Testis (tissue), 3 donors: ENCODE results near the gene BPIFB4. TPM values are rescaled to one million over a fixed set of nuclear protein-coding genes. Genes with fewer than 3 reads are reported as not detected.
"Not testable (repeated sequence)": the region's sequence is repeated elsewhere in the genome, so short reads cannot be mapped to it uniquely, and the experiment has no call there.

ENCODE experiments used
- DNase-seq: peaks from one replicate; pipeline ENCODE4 v3.0.0-alpha.2; 2019
- H3K27ac ChIP-seq, 2 donors: fragments of 200-600 bp; sonication (generic); one replicate each; pipeline ENCODE4 v1.5.1; 2019
- H3K27me3 ChIP-seq: fragments of 200-600 bp; sonication (generic); one replicate; pipeline ENCODE4 v1.5.1; 2019
- H3K36me3 ChIP-seq: fragments of 200-600 bp; sonication (generic); one replicate; pipeline ENCODE4 v1.5.1; 2017; ENCODE audit warnings: low read depth; ENCODE audit errors: missing control alignments
- H3K4me1 ChIP-seq: fragments of 200-600 bp; sonication (generic); one replicate; pipeline ENCODE4 v1.5.1; 2019
- H3K4me3 ChIP-seq, 2 donors: fragments of 200-600 bp; sonication (generic); one replicate each; pipeline ENCODE4 v1.5.1; 2017 to 2019
- H3K9me3 ChIP-seq: fragments of 200-600 bp; sonication (generic); one replicate; pipeline ENCODE4 v1.5.1; 2017
- CTCF ChIP-seq, 3 experiments: fragments of 450-650 bp in 2 of 3; fragments of 200-600 bp in 1 of 3; sonication (generic) in 1 of 3; IDR thresholded peaks; one replicate each; pipeline ENCODE4 v1.5.1; 2016 to 2019; ENCODE audit warnings: antibody characterized with exemption in 3 of 3, mild to moderate bottlenecking in 2 of 3, moderate library complexity in 1 of 3
- POLR2A ChIP-seq: fragments of 450-650 bp; IDR thresholded peaks from one replicate; pipeline ENCODE4 v1.6.1; 2017; ENCODE audit warnings: antibody characterized with exemption, mild to moderate bottlenecking, moderate library complexity
- WGBS, 2 donors: methylation state at CpG; one replicate each; pipeline ENCODE4 v1.1.5; 2018; 5-methylcytosine and 5-hydroxymethylcytosine counted together
- intact Hi-C: fragments of 100-400 bp; cut with DNase I; formaldehyde crosslinking; loops from one replicate; pipeline ENCODE4 v1.15.1; 2023; ENCODE audit warnings: low total_unique reads
- polyA plus RNA-seq: library from polyadenylated mRNA; stranded (reverse); fragments of 350-450 nt; fragmentation: Illumina TruSeq; extraction: RNeasy Lipid Tissue Mini Kit (QIAGEN cat#74804); gene quantifications from one replicate; pipeline ENCODE4 v1.2.3, GENCODE V29; 2014; ENCODE audit warnings: low read depth, low replicate concordance; ENCODE audit not compliant: insufficient read depth
- total RNA-seq, 2 donors: library from RNA; depleted of rRNA; stranded (reverse); fragments of >200 nt; gene quantifications; one replicate each; pipeline ENCODE4 v1.2.3, GENCODE V29; 2016

The BPIFB4 gene
- total and polyA plus RNA-seq, 3 donors from 2014 or later: 1.1 to 1.7 (median 1.2) TPM

- H3K27ac ChIP-seq: no peak overlapping the region
- H3K4me1 ChIP-seq: no peaks in the 10 kb centered on the region
- TF ChIP-seq CTCF (IDR thresholded peaks at IDR 0.05) (no peak), POLR2A (no peak)
- intact Hi-C loops: no loop called here
- no peaks in the 10 kb centered on the region for H3K9me3 ChIP-seq
- H3K27me3 ChIP-seq: no peaks in the 10 kb centered on the region
- H3K4me3 ChIP-seq: no peak overlapping the region
- no peak for DNase-seq
- H3K36me3 ChIP-seq: no peaks in the 10 kb centered on the region
- WGBS, 2 donors: 87 to 95% methylated on average over 3 to 5 of the region's 5 CpGs
These were observed 31.9 kb downstream of the BPIFB4 start for GRCh38 chr20:33111306-33111705.

GRCh38 chr20:33112547-33113386 is 33.3 kb downstream of the BPIFB4 start:
- no peaks in the 10 kb centered on the region for H3K4me1 ChIP-seq
- no peaks in the 10 kb centered on the region for H3K36me3 ChIP-seq
- intact Hi-C loops: no loop called here
- no peak overlapping the region for H3K27ac ChIP-seq
- TF ChIP-seq POLR2A: no peak
- TF ChIP-seq CTCF (IDR thresholded peaks at IDR 0.05): no peak
- H3K4me3 ChIP-seq: no peak overlapping the region
- H3K9me3 ChIP-seq: no peaks in the 10 kb centered on the region
- no peak for DNase-seq
- no peaks in the 10 kb centered on the region for H3K27me3 ChIP-seq
- WGBS, 2 donors: 81 to 84% methylated on average over 7 of the region's 7 CpGs

GRCh38 chr20:33113387-33113908 is 34.0 kb downstream of the BPIFB4 start:
- Histone ChIP-seq H3K27ac (no peak overlapping the region), H3K4me3 (no peak overlapping the region), H3K4me1 (no peaks in the 10 kb centered on the region), H3K27me3 (no peaks in the 10 kb centered on the region), H3K9me3 (no peaks in the 10 kb centered on the region), H3K36me3 (no peaks in the 10 kb centered on the region)
- TF ChIP-seq CTCF (IDR thresholded peaks at IDR 0.05): no peak
- intact Hi-C loops: no loop called here
- DNase-seq: no peak
- 77 to 79% methylated on average over 6 of the region's 6 CpGs for WGBS, 2 donors

- H3K4me3 ChIP-seq: peak overlapping the region in 1 of 2 donors; percentile 13
- H3K9me3 ChIP-seq, H3K27me3 ChIP-seq, H3K36me3 ChIP-seq, DNase-seq, H3K27ac ChIP-seq, intact Hi-C loops, H3K4me1 ChIP-seq: not testable (repeated sequence)
- WGBS, 2 donors: 79% methylated on average over 28 of the region's 34 CpGs; no CpG with 5 or more reads in 1 of the 2 donors
These were observed 36.1 kb downstream of the BPIFB4 start for GRCh38 chr20:33115501-33115900.

- Histone ChIP-seq H3K27me3 (no peaks in the 10 kb centered on the region), H3K4me1 (no peaks in the 10 kb centered on the region), H3K4me3 (no peak overlapping the region), H3K36me3 (no peaks in the 10 kb centered on the region), H3K27ac (no peak overlapping the region), H3K9me3 (no peaks in the 10 kb centered on the region)
- DNase-seq: no peak
- TF ChIP-seq CTCF (IDR thresholded peaks at IDR 0.05) (no peak), POLR2A (no peak)
- intact Hi-C loops: no loop called here
- 71 to 86% methylated on average over 3 of the region's 3 CpGs for WGBS, 2 donors
These were observed 40.6 kb downstream of the BPIFB4 start for GRCh38 chr20:33119725-33120720.
